ENCODE measurements around the gene LRRC8B. TPM values are rescaled to one million over a fixed set of nuclear protein-coding genes. Genes with fewer than 3 reads are reported as not detected.

LRRC8B gene
- total RNA-seq, 1 donor: 1.4 TPM

- Histone ChIP-seq H3K4me3 (ENCODE audit: insufficient read depth, low read length) (no peak overlapping the region), H3K36me3 (ENCODE audit: insufficient read depth, low read length) (no peaks in the 10 kb centered on the region), H3K4me1 (ENCODE audit: insufficient read depth, low read length) (peaks cover 19% of the 10 kb centered on the region), H3K4me2 (ENCODE audit: insufficient read depth, low read length) (no peak overlapping the region), H4K20me1 (ENCODE audit: insufficient read depth, low read length) (no peaks in the 10 kb centered on the region), H3K79me2 (ENCODE audit: insufficient read depth, low read length) (no peaks in the 10 kb centered on the region), H3K9me3 (ENCODE audit: low read depth, low read length) (no peaks in the 10 kb centered on the region), H3K27me3 (ENCODE audit: insufficient read depth, low read length) (no peaks in the 10 kb centered on the region), H2AFZ (ENCODE audit: low read length) (no peak overlapping the region), H3K27ac (ENCODE audit: low read depth, low read length) (no peak overlapping the region)
- TF ChIP-seq CTCF (IDR thresholded peaks at IDR 0.05; ENCODE audit: extremely low read depth, low read depth, low read length): no peak
- no peak for DNase-seq (ENCODE audit: insufficient read length, low spot score, missing footprints)
Measured at GRCh38 chr1:89545264-89546038, 20.8 kb downstream of the LRRC8B start.

GRCh38 chr1:89546082-89546889, 21.7 kb downstream of the LRRC8B start:
- TF ChIP-seq CTCF (IDR thresholded peaks at IDR 0.05; ENCODE audit: extremely low read depth, low read depth, low read length): no peak
- H4K20me1 ChIP-seq (ENCODE audit: insufficient read depth, low read length): no peaks in the 10 kb centered on the region
- no peaks in the 10 kb centered on the region for H3K36me3 ChIP-seq (ENCODE audit: insufficient read depth, low read length)
- H3K27ac ChIP-seq (ENCODE audit: low read depth, low read length): no peak overlapping the region
- H3K4me2 ChIP-seq (ENCODE audit: insufficient read depth, low read length): no peak overlapping the region
- H2AFZ ChIP-seq (ENCODE audit: low read length): no peak overlapping the region
- H3K27me3 ChIP-seq (ENCODE audit: insufficient read depth, low read length): no peaks in the 10 kb centered on the region
- H3K9me3 ChIP-seq (ENCODE audit: low read depth, low read length): no peaks in the 10 kb centered on the region
- peaks cover 19% of the 10 kb centered on the region for H3K4me1 ChIP-seq (ENCODE audit: insufficient read depth, low read length)
- peak; percentile 77 for DNase-seq (ENCODE audit: insufficient read length, low spot score, missing footprints)
- H3K79me2 ChIP-seq (ENCODE audit: insufficient read depth, low read length): no peaks in the 10 kb centered on the region
- no peak overlapping the region for H3K4me3 ChIP-seq (ENCODE audit: insufficient read depth, low read length)

- Histone ChIP-seq H3K4me3 (ENCODE audit: insufficient read depth, low read length) (no peak overlapping the region), H3K79me2 (ENCODE audit: insufficient read depth, low read length) (no peaks in the 10 kb centered on the region), H3K27ac (ENCODE audit: low read depth, low read length) (peak overlapping the region; percentile 25), H4K20me1 (ENCODE audit: insufficient read depth, low read length) (no peaks in the 10 kb centered on the region), H3K4me1 (ENCODE audit: insufficient read depth, low read length) (peaks cover 19% of the 10 kb centered on the region), H3K4me2 (ENCODE audit: insufficient read depth, low read length) (no peak overlapping the region), H3K27me3 (ENCODE audit: insufficient read depth, low read length) (no peaks in the 10 kb centered on the region), H3K36me3 (ENCODE audit: insufficient read depth, low read length) (no peaks in the 10 kb centered on the region), H3K9me3 (ENCODE audit: low read depth, low read length) (no peaks in the 10 kb centered on the region), H2AFZ (ENCODE audit: low read length) (no peak overlapping the region)
- TF ChIP-seq CTCF (IDR thresholded peaks at IDR 0.05; ENCODE audit: extremely low read depth, low read depth, low read length): no peak
- DNase-seq (ENCODE audit: insufficient read length, low spot score, missing footprints): no peak
Measured at GRCh38 chr1:89546934-89547562, 22.4 kb downstream of the LRRC8B start.
